Naive thymus-derived CD8-positive, alpha-beta T cell (primary cell): ENCODE data around the gene RASA3. TPM values are rescaled to one million over a fixed set of nuclear protein-coding genes. Genes with fewer than 3 reads are reported as not detected.

Experiments
- ATAC-seq, 2 donors: fragments of 150-1000 bp; cut with Tn5 transposase in 1 of 2; sonication (Bioruptor Pico), chemical (Tn5 transposase) in 1 of 2; 1 replicate in 1 of 2; 2 replicates in 1 of 2; pipeline ENCODE4 v1.10.0; 2021; ENCODE audit warnings: mild to moderate bottlenecking in 2 of 2, moderate library complexity in 2 of 2
- POLR2A ChIA-PET: fragments of 350-600 bp; sonication (Branson Sonifier 250); formaldehyde crosslinking; loops from one replicate; lab custom pipeline; 2021; ENCODE audit warnings: antibody characterized with exemption; lab: Charles Lee
- DNase-seq, 10 donors: peaks; one replicate each; pipeline versions ENCODE4 v3.0.0 to v3.0.0-alpha.2; 2020 to 2022
- H3K27ac Mint-ChIP-seq, 10 donors: one replicate each; pipeline ENCODE4 v1.8.0; 2020 to 2022; ENCODE audit warnings: mild to moderate bottlenecking in 10 of 10, mixed read lengths in 10 of 10, moderate library complexity in 4 of 10, inconsistent platforms in 1 of 10
- H3K27me3 Mint-ChIP-seq, 5 donors: one replicate each; pipeline ENCODE4 v1.8.0; 2021 to 2022; ENCODE audit warnings: mixed read lengths in 5 of 5
- H3K36me3 Mint-ChIP-seq, 3 donors: one replicate each; pipeline ENCODE4 v1.8.0; 2020 to 2022; ENCODE audit warnings: mixed read lengths in 3 of 3, mild to moderate bottlenecking in 2 of 3, inconsistent platforms in 1 of 3
- H3K4me1 Mint-ChIP-seq, 4 donors: one replicate each; pipeline ENCODE4 v1.8.0; 2021 to 2022; ENCODE audit warnings: mixed read lengths in 4 of 4
- H3K4me3 Mint-ChIP-seq, 10 donors: one replicate each; pipeline ENCODE4 v1.8.0; 2020 to 2022; ENCODE audit warnings: mild to moderate bottlenecking in 10 of 10, mixed read lengths in 10 of 10, moderate library complexity in 6 of 10, inconsistent platforms in 1 of 10
- H3K9me3 Mint-ChIP-seq, 9 donors: one replicate each; pipeline ENCODE4 v1.8.0; 2020 to 2022; ENCODE audit warnings: mixed read lengths in 9 of 9, mild to moderate bottlenecking in 3 of 9, inconsistent platforms in 1 of 9, moderate library complexity in 1 of 9
- polyA plus RNA-seq, 3 donors: library from polyadenylated mRNA; unstranded; fragments of 300-500 nt; fragmentation: Illumina TruSeq; gene quantifications; one replicate each; pipeline ENCODE4 v1.2.3, GENCODE V29; 2021
- total RNA-seq, 8 experiments: library from RNA in 2 of 8; stranded (reverse) in 2 of 8; gene quantifications; one replicate each; pipeline ENCODE4 v1.2.3 and lab custom pipeline; 2021 to 2026

RASA3 gene
- total and polyA plus RNA-seq, 5 experiments from 2014 or later = 62.2 to 196 (median 169) TPM

GRCh38 chr13:114030666-114031610, 101.5 kb downstream of the RASA3 start:
- H3K27ac Mint-ChIP-seq = peak overlapping the region in 5 of 10 donors; percentile 8 to 89 (median 74)
- ATAC-seq (peak; percentile 11 to 15), DNase-seq (no peak)
- peaks cover 0 to 61% (median 3%) of the 10 kb centered on the region in 3 donors for H3K36me3 Mint-ChIP-seq
- peaks cover 20 to 45% (median 37%) of the 10 kb centered on the region in 4 donors for H3K4me1 Mint-ChIP-seq
- POLR2A ChIA-PET = interaction anchor here (1.0 kb wide), 1 partner anchor 81 kb away, joined by 3 read pairs; no protein-coding TSS in a partner anchor
- H3K4me3 Mint-ChIP-seq = peak overlapping the region in 4 of 10 donors; percentile 11 to 69 (median 56)
- no peaks in the 10 kb centered on the region for H3K27me3 Mint-ChIP-seq
- peaks cover 0 to 3% (median 0%) of the 10 kb centered on the region in 9 donors for H3K9me3 Mint-ChIP-seq

GRCh38 chr13:114029866-114030625, 102.4 kb downstream of the RASA3 start:
- H3K4me3 Mint-ChIP-seq = peak overlapping the region in 2 of 10 donors; percentile 22 to 69
- ATAC-seq (peak; percentile 22 to 36), DNase-seq (no peak)
- H3K4me1 Mint-ChIP-seq = peaks cover 23 to 42% (median 38%) of the 10 kb centered on the region in 4 donors
- peaks cover 0 to 62% (median 3%) of the 10 kb centered on the region in 3 donors for H3K36me3 Mint-ChIP-seq
- peaks cover 0 to 3% (median 0%) of the 10 kb centered on the region in 9 donors for H3K9me3 Mint-ChIP-seq
- POLR2A ChIA-PET = interaction anchor here (0.7 to 1.0 kb wide), 2 partner anchors 19 to 82 kb away, joined by 3 read pairs; no protein-coding TSS in a partner anchor
- peak overlapping the region in 1 of 10 donors; percentile 35 for H3K27ac Mint-ChIP-seq
- no peaks in the 10 kb centered on the region for H3K27me3 Mint-ChIP-seq

- peaks cover 0 to 5% (median 0%) of the 10 kb centered on the region in 9 donors for H3K9me3 Mint-ChIP-seq
- no peak overlapping the region for H3K4me3 Mint-ChIP-seq
- H3K36me3 Mint-ChIP-seq = peaks cover 0 to 75% (median 8%) of the 10 kb centered on the region in 3 donors
- H3K27me3 Mint-ChIP-seq = no peaks in the 10 kb centered on the region
- DNase-seq (no peak), ATAC-seq (no peak)
- peak overlapping the region in 1 of 10 donors; percentile 19 for H3K27ac Mint-ChIP-seq
- POLR2A ChIA-PET = interaction anchor here (1.0 kb wide), 1 partner anchor 31 kb away, joined by 3 read pairs; no protein-coding TSS in a partner anchor
- peaks cover 21 to 36% (median 30%) of the 10 kb centered on the region in 4 donors for H3K4me1 Mint-ChIP-seq
These were observed 104.6 kb downstream of the RASA3 start for GRCh38 chr13:114027826-114028225.

- H3K4me3 Mint-ChIP-seq = no peak overlapping the region
- H3K27me3 Mint-ChIP-seq = no peaks in the 10 kb centered on the region
- peaks cover 18 to 33% (median 26%) of the 10 kb centered on the region in 4 donors for H3K4me1 Mint-ChIP-seq
- H3K27ac Mint-ChIP-seq = peak overlapping the region in 2 of 10 donors; percentile 29 to 37
- H3K36me3 Mint-ChIP-seq = peaks cover 0 to 76% (median 8%) of the 10 kb centered on the region in 3 donors
- peaks cover 0 to 6% (median 0%) of the 10 kb centered on the region in 9 donors for H3K9me3 Mint-ChIP-seq
- ATAC-seq = no peak
- no peak for DNase-seq
- POLR2A ChIA-PET = interaction anchor here (1.0 kb wide), 1 partner anchor 31 kb away, joined by 3 read pairs; no protein-coding TSS in a partner anchor
These were observed 105.2 kb downstream of the RASA3 start for GRCh38 chr13:114027046-114027715.

- DNase-seq (no peak), ATAC-seq (no peak)
- POLR2A ChIA-PET = no interaction called here
- peaks cover 0 to 74% (median 8%) of the 10 kb centered on the region in 3 donors for H3K36me3 Mint-ChIP-seq
- H3K4me3 Mint-ChIP-seq = peak overlapping the region in 1 of 10 donors; percentile 48
- peak overlapping the region in 2 of 10 donors; percentile 27 to 37 for H3K27ac Mint-ChIP-seq
- H3K9me3 Mint-ChIP-seq = peaks cover 0 to 6% (median 0%) of the 10 kb centered on the region in 9 donors
- peaks cover 17 to 27% (median 20%) of the 10 kb centered on the region in 4 donors for H3K4me1 Mint-ChIP-seq
- H3K27me3 Mint-ChIP-seq = no peaks in the 10 kb centered on the region
These were observed 105.9 kb downstream of the RASA3 start for GRCh38 chr13:114026481-114026880.

- Mint-ChIP-seq H3K27ac (peak overlapping the region in 5 of 10 donors; percentile 27 to 60 (median 51)), H3K9me3 (peaks cover 0 to 6% (median 0%) of the 10 kb centered on the region in 9 donors), H3K4me3 (peak overlapping the region in 2 of 10 donors; percentile 30 to 48), H3K4me1 (peaks cover 11 to 21% (median 14%) of the 10 kb centered on the region in 4 donors), H3K36me3 (peaks cover 0 to 74% (median 8%) of the 10 kb centered on the region in 3 donors), H3K27me3 (no peaks in the 10 kb centered on the region)
- ATAC-seq (no peak), DNase-seq (no peak)
- POLR2A ChIA-PET = interaction anchor here (1.5 kb wide), 1 partner anchor 14 kb away, joined by 3 read pairs; no protein-coding TSS in a partner anchor
These were observed 106.5 kb downstream of the RASA3 start for GRCh38 chr13:114025714-114026431.

- Mint-ChIP-seq H3K9me3 (peaks cover 0 to 6% (median 0%) of the 10 kb centered on the region in 9 donors), H3K27ac (peak overlapping the region in 6 of 10 donors; percentile 10 to 60 (median 33)), H3K27me3 (no peaks in the 10 kb centered on the region), H3K36me3 (peaks cover 0 to 74% (median 4%) of the 10 kb centered on the region in 3 donors), H3K4me1 (peaks cover 6 to 17% (median 9%) of the 10 kb centered on the region in 4 donors), H3K4me3 (peak overlapping the region in 1 of 10 donors; percentile 30)
- POLR2A ChIA-PET = interaction anchor here (1.5 kb wide), 1 partner anchor 14 kb away, joined by 3 read pairs; no protein-coding TSS in a partner anchor
- no peak for DNase-seq
- no peak for ATAC-seq
These were observed 107.1 kb downstream of the RASA3 start for GRCh38 chr13:114025405-114025713.

- Mint-ChIP-seq H3K36me3 (peaks cover 0 to 77% (median 4%) of the 10 kb centered on the region in 3 donors), H3K4me3 (no peak overlapping the region), H3K27me3 (no peaks in the 10 kb centered on the region), H3K27ac (peak overlapping the region in 2 of 10 donors; percentile 15 to 82), H3K4me1 (peaks cover 5 to 17% (median 7%) of the 10 kb centered on the region in 4 donors), H3K9me3 (peaks cover 0 to 6% (median 0%) of the 10 kb centered on the region in 9 donors)
- ATAC-seq (peak in 1 of 2 donors; percentile 24), DNase-seq (no peak)
- POLR2A ChIA-PET = interaction anchor here (1.5 kb wide), 1 partner anchor 13 kb away, joined by 3 read pairs; no protein-coding TSS in a partner anchor
These were observed 107.6 kb downstream of the RASA3 start for GRCh38 chr13:114024603-114025404.

GRCh38 chr13:114023716-114024602, 108.5 kb downstream of the RASA3 start:
- H3K9me3 Mint-ChIP-seq = peaks cover 0 to 3% (median 0%) of the 10 kb centered on the region in 9 donors
- H3K27ac Mint-ChIP-seq = peak overlapping the region in 3 of 10 donors; percentile 65 to 82 (median 70)
- peak overlapping the region in 3 of 10 donors; percentile 15 to 48 (median 44) for H3K4me3 Mint-ChIP-seq
- peaks cover 0 to 17% (median 5%) of the 10 kb centered on the region in 4 donors for H3K4me1 Mint-ChIP-seq
- ATAC-seq (no peak), DNase-seq (no peak)
- POLR2A ChIA-PET = interaction anchor here (1.5 kb wide), 1 partner anchor 12 kb away, joined by 3 read pairs; no protein-coding TSS in a partner anchor
- no peaks in the 10 kb centered on the region for H3K27me3 Mint-ChIP-seq
- H3K36me3 Mint-ChIP-seq = peaks cover 0 to 77% (median 4%) of the 10 kb centered on the region in 3 donors
